ENCODE results near the gene LMF2. TPM values are rescaled to one million over a fixed set of nuclear protein-coding genes. Genes with fewer than 3 reads are reported as not detected.

Gene LMF2
- total RNA-seq, 4 donors from 2014 or later = 50.8 to 54.9 (median 51.7) TPM

DNA sequence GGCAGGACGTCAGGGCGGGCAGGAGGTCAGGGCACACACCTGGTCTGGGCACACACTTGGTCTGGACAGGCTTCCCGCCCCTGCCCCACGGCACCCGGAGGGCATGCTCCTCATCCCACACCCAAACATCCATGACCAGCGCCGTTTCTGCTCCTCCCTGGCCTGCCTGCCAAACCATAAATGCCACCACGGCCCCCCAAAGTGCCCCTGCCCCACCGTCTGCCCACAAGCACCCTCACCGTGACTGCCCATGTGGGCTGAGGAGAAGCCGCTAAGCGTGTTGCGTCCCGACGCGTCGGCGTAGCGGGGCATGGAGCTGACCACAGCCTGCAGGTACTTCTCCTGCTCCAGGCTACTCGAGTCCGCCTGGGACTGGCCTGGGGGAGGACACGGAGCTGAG lies 48.5 kb downstream of the LMF2 start:
- DNase-seq (ENCODE audit: low spot score) (no peak), ATAC-seq (ENCODE audit: low FRiP score) (no peak)
- TF ChIP-seq, protein P1, sequence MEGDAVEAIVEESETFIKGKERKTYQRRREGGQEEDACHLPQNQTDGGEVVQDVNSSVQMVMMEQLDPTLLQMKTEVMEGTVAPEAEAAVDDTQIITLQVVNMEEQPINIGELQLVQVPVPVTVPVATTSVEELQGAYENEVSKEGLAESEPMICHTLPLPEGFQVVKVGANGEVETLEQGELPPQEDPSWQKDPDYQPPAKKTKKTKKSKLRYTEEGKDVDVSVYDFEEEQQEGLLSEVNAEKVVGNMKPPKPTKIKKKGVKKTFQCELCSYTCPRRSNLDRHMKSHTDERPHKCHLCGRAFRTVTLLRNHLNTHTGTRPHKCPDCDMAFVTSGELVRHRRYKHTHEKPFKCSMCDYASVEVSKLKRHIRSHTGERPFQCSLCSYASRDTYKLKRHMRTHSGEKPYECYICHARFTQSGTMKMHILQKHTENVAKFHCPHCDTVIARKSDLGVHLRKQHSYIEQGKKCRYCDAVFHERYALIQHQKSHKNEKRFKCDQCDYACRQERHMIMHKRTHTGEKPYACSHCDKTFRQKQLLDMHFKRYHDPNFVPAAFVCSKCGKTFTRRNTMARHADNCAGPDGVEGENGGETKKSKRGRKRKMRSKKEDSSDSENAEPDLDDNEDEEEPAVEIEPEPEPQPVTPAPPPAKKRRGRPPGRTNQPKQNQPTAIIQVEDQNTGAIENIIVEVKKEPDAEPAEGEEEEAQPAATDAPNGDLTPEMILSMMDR (IDR thresholded peaks at IDR 0.05) = no peak

DNA sequence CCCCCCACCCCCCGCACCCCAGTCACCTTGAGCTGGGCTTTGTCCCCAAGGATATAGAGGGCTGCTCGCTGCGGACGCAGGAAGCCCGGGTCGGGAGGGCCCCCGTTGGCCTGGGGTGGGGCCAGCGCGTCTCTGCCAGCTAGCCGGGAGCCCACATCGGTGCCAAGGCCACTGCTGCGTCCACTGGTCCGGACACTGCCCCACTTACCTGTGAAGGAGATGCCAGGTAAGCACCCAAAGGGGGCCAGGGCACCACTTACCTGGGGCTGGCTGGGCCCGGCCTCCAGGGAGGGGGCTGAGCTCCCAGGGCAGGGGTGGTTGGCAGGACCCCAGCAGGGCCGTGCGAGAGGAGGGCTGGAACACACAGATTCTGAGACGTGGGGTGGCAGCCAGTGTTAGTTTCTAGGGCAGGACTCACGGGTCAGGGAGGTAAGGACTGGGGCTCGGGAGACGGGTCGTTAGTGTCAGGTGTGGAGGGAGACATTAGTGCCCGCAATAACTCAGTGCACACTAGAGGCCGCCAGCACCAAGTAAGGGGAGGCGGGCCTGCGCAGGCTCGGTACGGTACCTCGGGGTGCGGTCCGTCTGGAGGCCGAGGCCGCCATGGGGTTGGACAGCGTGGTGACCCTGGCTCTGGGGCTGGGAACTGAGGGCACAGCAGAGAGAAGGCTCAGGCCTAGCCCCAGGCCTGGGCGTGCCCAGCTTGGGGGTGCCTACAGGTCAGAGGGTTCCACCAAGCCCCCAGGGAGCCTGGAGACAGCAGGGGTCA lies 50.9 kb downstream of the LMF2 start:
- TF ChIP-seq, protein P1 (IDR thresholded peaks at IDR 0.05) = no peak
- DNase-seq (ENCODE audit: low spot score) (no peak), ATAC-seq (ENCODE audit: low FRiP score) (no peak)

DNA sequence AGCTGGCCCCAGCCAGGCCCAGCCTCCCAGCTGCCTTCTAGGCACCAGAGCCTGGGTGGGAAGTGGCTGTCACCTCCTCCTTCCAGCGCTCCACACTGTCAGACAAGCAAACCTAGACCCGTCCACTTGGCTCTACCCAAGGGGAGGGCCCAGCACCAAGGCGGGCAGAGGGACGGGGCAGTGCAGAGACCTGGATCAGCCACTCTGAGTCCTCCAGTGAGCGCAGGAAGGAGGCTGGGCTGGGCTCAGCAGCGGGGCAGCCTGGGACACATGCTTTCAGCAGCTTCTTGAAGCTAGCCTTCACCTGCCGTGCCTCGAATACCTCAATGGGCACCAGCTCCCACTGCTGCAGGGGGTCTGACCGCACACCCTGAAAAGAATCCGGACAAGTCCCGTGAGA lies 51.5 kb downstream of the LMF2 start:
- TF ChIP-seq, protein P1 (IDR thresholded peaks at IDR 0.05) = no peak
- DNase-seq (ENCODE audit: low spot score) = no peak
- no peak for ATAC-seq (ENCODE audit: low FRiP score)

DNA sequence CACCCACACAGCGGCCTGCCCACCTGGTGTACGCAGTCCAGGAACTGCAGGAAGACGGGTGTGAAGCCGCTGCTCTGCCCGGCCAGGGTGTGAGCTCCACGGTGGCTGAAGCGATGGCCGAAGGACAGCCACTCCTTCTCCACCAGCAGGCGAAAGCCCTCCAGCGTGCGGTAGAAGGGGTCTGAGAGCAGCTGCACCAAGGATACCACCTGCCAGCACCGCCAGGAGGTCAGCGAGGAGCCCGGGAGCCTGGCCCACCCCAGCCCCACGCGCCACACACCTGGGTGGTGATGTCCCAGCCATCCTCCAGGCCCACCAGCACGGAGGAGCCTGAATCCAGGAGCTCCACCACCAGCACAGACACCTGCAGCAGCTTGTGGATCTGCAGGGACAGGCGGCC lies 52.3 kb downstream of the LMF2 start:
- TF ChIP-seq, protein P1 (IDR thresholded peaks at IDR 0.05) = no peak
- ATAC-seq (ENCODE audit: low FRiP score) = no peak

DNA sequence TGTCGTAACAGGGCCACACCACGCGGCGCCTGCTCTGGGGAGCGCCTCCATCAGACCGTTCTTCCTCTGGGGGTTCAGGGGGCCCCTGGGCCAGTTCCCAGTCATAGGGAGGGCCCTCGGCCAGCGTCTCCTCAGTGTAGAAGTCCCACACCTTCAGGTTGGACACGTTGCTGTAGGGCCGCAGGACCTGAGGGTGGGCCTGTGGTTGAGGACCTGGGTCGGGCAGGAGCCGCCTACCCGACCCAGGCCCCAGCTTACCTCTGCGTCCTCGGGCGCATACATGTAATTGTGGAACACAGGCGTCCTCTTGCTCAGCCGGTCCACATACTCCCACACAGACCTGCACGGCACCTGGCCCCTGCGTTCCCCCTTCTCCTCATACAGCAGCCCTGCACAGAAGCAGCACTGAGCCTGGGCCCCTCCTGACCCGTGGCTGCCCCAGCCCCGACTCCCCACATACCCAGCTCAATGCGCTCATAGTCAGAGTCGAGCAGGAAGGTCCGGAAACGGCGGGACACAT lies 52.9 kb downstream of the LMF2 start:
- no peak for DNase-seq (ENCODE audit: low spot score)
- TF ChIP-seq, protein P1 (IDR thresholded peaks at IDR 0.05) = no peak
- ATAC-seq (ENCODE audit: low FRiP score) = no peak

More for the DNA sequence above, 52.3 kb downstream of the LMF2 start:
- DNase-seq (ENCODE audit: low spot score) = no peak

Other genes with a start within 250 kb of the LMF2 start
- 10 to 100 TPM in 3 of 4 donors, 1 to 10 TPM in 1; 7.9 to 31.1 (median 17.8) TPM for gene MAPK12, start 246.0 kb downstream of the LMF2 start, total RNA-seq
- gene MAPK11, start 237.3 kb downstream of the LMF2 start, total RNA-seq = 10 to 100 TPM; 12.1 to 38.9 (median 20.4) TPM
- gene PLXNB2, start 200.1 kb downstream of the LMF2 start, total RNA-seq = 100 to 1,000 TPM in 3 of 4 donors, 10 to 100 TPM in 1; 91.4 to 130 (median 115) TPM
- gene DENND6B, start 180.7 kb downstream of the LMF2 start, total RNA-seq = 1 to 10 TPM; 2.2 to 3.1 (median 2.7) TPM
- 10 to 100 TPM; 35.6 to 64.6 (median 41.7) TPM for gene PPP6R2, start 164.4 kb downstream of the LMF2 start, total RNA-seq
- 10 to 100 TPM; 37.5 to 66.8 (median 43.8) TPM for gene SBF1, start 32.7 kb downstream of the LMF2 start, total RNA-seq
- under 1 TPM in 1 of 4 donors, not detected in 3; 0.12 TPM for gene ADM2, start 26.2 kb downstream of the LMF2 start, total RNA-seq
- gene MIOX, start 20.8 kb downstream of the LMF2 start, total RNA-seq = not detected
- gene NCAPH2, start 522 bp upstream of the LMF2 start, total RNA-seq = 10 to 100 TPM; 27.7 to 48.2 (median 29.5) TPM
- 10 to 100 TPM in 2 of 4 donors, 1 to 10 TPM in 2; 2.8 to 15.0 (median 9.2) TPM for gene SCO2, start 17.9 kb upstream of the LMF2 start, total RNA-seq
- gene TYMP, start 22.3 kb upstream of the LMF2 start, total RNA-seq = 100 to 1,000 TPM in 3 of 4 donors, 10 to 100 TPM in 1; 47.9 to 212 (median 144) TPM
- under 1 TPM in 1 of 4 donors, not detected in 3; 0.48 TPM for gene KLHDC7B, start 38.2 kb upstream of the LMF2 start, total RNA-seq
- not detected for gene SYCE3, start 55.2 kb upstream of the LMF2 start, total RNA-seq
- gene CPT1B, start 70.7 kb upstream of the LMF2 start, total RNA-seq = 10 to 100 TPM in 3 of 4 donors, 1 to 10 TPM in 1; 4.9 to 29.2 (median 10.8) TPM
- 10 to 100 TPM; 28.3 to 85.6 (median 34.9) TPM for gene CHKB, start 75.1 kb upstream of the LMF2 start, total RNA-seq
- 1 to 10 TPM; 1.6 to 3.1 (median 2.4) TPM for gene MAPK8IP2, start 93.1 kb upstream of the LMF2 start, total RNA-seq
- gene ARSA, start 120.5 kb upstream of the LMF2 start, total RNA-seq = 10 to 100 TPM; 29.9 to 43.5 (median 36.1) TPM
- gene SHANK3, start 165.1 kb upstream of the LMF2 start, total RNA-seq = 10 to 100 TPM in 3 of 4 donors, 1 to 10 TPM in 1; 3.3 to 61.3 (median 19.4) TPM
- gene ACR, start 230.5 kb upstream of the LMF2 start, total RNA-seq = 1 to 10 TPM in 1 of 4 donors, under 1 TPM in 1, not detected in 2; 0.72 to 1.7 TPM

Data from omental fat pad (tissue), 4 donors.